ENCODE results near the gene NPM3.
A peak's percentile ranks its signal among the peaks of the same experiment; 100 is the strongest.

The NPM3 gene

DNA sequence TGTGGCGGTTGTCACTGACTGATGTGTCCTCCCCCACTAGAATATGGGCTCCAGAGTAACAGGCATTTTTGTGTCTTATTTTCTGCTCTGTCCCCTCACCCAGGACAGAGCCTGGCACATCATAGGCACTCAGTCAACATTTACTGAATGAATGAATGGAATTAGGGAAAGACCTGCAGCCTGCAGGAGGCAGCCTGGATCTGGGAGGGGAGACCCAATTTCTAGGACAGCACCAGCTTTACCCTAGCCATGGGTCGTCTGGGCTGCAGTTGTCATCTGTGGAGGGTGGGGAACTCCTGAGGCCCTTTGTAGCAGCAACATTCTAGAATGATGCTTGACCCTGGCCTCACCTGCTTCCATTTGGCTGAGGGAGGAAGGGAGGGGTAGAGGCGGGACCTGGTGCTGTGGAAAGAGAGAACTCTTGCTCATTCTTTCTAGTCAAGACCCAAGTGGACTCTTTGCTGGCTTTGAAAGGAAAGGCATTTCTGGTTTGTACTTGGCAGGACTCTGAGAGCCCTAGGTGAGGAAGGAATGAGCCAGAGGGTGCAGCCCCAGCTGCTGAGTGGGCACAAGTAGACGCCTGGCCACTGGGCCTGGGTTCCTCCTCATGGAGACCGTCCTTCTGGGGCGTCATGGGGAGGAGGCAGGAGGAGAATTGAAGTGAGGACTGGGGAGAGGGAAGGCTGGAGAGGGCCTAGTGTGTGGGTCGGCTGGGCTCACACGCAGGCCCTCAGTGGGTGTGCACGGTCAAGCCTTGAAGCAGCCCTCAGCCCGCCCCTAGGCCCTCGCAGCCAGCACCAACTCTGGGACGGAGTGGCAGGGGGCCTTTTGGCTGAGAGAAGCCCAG lies 16.3 kb downstream of the NPM3 start:
- Histone ChIP-seq H3K36me3 (replicated peaks in 1 of 2; ENCODE audit: control insufficient read depth in 2 of 2, insufficient read depth in 2 of 2, low read length in 2 of 2) (peaks cover 0 to 2% of the 10 kb centered on the region in 2 donors), H4K91ac (ENCODE audit: low read depth, low read length, poor library complexity) (no peak overlapping the region), H3K14ac (ENCODE audit: low read length) (no peak overlapping the region), H3K4me1 (ENCODE audit: control insufficient read depth in 2 of 2, insufficient read depth in 1 of 2, low read depth in 1 of 2, low read length in 2 of 2) (peaks cover 0 to 20% of the 10 kb centered on the region in 2 donors), H2BK12ac (ENCODE audit: low read length) (peak overlapping the region; percentile 98), H3K79me1 (ENCODE audit: low read depth, low read length) (peaks cover 4% of the 10 kb centered on the region), H2AFZ (ENCODE audit: low read length) (no peak overlapping the region), H2BK15ac (ENCODE audit: low read length) (peak overlapping the region; percentile 35), H2AK5ac (ENCODE audit: low read depth, low read length) (peak overlapping the region; percentile 88), H3K23ac (ENCODE audit: low read depth, low read length, poor library complexity) (no peak overlapping the region), H2BK120ac (ENCODE audit: low read depth, low read length) (peak overlapping the region; percentile 29), H3K27me3 (ENCODE audit: control insufficient read depth in 3 of 3, insufficient read depth in 3 of 3, low read depth in 1 of 3, low read length in 3 of 3) (peaks cover 0 to 96% (median 0%) of the 10 kb centered on the region in 3 experiments), H3K9me3 (replicated peaks in 1 of 2; ENCODE audit: control insufficient read depth in 2 of 2, insufficient read depth in 1 of 2, low read depth in 1 of 2, low read length in 2 of 2) (no peaks in the 10 kb centered on the region), H3K18ac (ENCODE audit: low read length) (peak overlapping the region; percentile 84), H3K4me2 (ENCODE audit: insufficient read depth, low read length, poor library complexity, severe bottlenecking) (no peak overlapping the region), H3K4me3 (ENCODE audit: low read length in 2 of 2) (no peak overlapping the region), H3K9ac (ENCODE audit: low read depth, low read length, poor library complexity) (no peak overlapping the region), H2BK5ac (ENCODE audit: low read length) (peak overlapping the region; percentile 27), H3K27ac (replicated peaks; ENCODE audit: low read length) (no peak overlapping the region), H3K4ac (ENCODE audit: low read length) (no peak overlapping the region), H4K8ac (ENCODE audit: low read depth, low read length) (no peak overlapping the region)
- no CpG with 5 or more reads among the region's 12 CpGs for WGBS, 2 donors (ENCODE audit: extremely low coverage in 2 of 2, insufficient read length in 2 of 2, insufficient replicate concordance in 1 of 2)
- DNase-seq (ENCODE audit: low spot score), result no peak

DNA sequence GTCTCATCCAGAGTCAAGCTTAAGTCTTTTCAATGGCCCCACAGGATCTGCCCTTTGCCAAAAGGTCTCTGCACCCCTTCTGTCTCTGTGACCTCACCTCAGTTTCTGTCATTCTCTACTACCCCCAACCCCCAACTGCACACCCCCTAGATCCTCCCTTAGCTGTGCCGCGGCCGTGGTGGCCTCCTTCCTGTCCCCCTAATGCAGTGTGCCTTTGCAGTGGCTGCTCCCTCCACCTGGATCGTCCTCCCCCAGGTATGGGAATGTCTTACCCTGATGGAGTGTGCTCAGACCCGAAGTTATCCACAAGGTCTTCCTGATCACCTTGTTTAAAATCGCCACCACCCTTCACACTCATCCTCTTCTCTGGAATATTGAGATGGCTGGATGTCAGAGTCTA lies 16.9 kb downstream of the NPM3 start:
- no peak overlapping the region for H2BK12ac ChIP-seq (ENCODE audit: low read length)
- no peak overlapping the region for H4K91ac ChIP-seq (ENCODE audit: low read depth, low read length, poor library complexity)
- no peak overlapping the region for H3K4me3 ChIP-seq (ENCODE audit: low read length in 2 of 2)
- no peak overlapping the region for H4K8ac ChIP-seq (ENCODE audit: low read depth, low read length)
- no peak overlapping the region for H3K23ac ChIP-seq (ENCODE audit: low read depth, low read length, poor library complexity)
- no CpG with 5 or more reads among the region's 6 CpGs for WGBS, 2 donors (ENCODE audit: extremely low coverage in 2 of 2, insufficient read length in 2 of 2, insufficient replicate concordance in 1 of 2)
- no peak overlapping the region for H2BK120ac ChIP-seq (ENCODE audit: low read depth, low read length)
- H3K18ac ChIP-seq (ENCODE audit: low read length), result peak overlapping the region; percentile 50
- H3K27ac ChIP-seq (replicated peaks; ENCODE audit: low read length), result no peak overlapping the region
- no peak overlapping the region for H2AFZ ChIP-seq (ENCODE audit: low read length)
- H3K9ac ChIP-seq (ENCODE audit: low read depth, low read length, poor library complexity), result no peak overlapping the region
- no peaks in the 10 kb centered on the region for H3K9me3 ChIP-seq (replicated peaks in 1 of 2; ENCODE audit: control insufficient read depth in 2 of 2, insufficient read depth in 1 of 2, low read depth in 1 of 2, low read length in 2 of 2)
- H3K4me1 ChIP-seq (ENCODE audit: control insufficient read depth in 2 of 2, insufficient read depth in 1 of 2, low read depth in 1 of 2, low read length in 2 of 2), result peaks cover 0 to 19% of the 10 kb centered on the region in 2 donors
- no peaks in the 10 kb centered on the region for H3K36me3 ChIP-seq (replicated peaks in 1 of 2; ENCODE audit: control insufficient read depth in 2 of 2, insufficient read depth in 2 of 2, low read length in 2 of 2)
- peak overlapping the region; percentile 58 for H2AK5ac ChIP-seq (ENCODE audit: low read depth, low read length)
- H3K4me2 ChIP-seq (ENCODE audit: insufficient read depth, low read length, poor library complexity, severe bottlenecking), result no peak overlapping the region
- H2BK15ac ChIP-seq (ENCODE audit: low read length), result no peak overlapping the region
- H3K14ac ChIP-seq (ENCODE audit: low read length), result no peak overlapping the region
- peaks cover 0 to 96% (median 0%) of the 10 kb centered on the region in 3 experiments for H3K27me3 ChIP-seq (ENCODE audit: control insufficient read depth in 3 of 3, insufficient read depth in 3 of 3, low read depth in 1 of 3, low read length in 3 of 3)
- no peak overlapping the region for H3K4ac ChIP-seq (ENCODE audit: low read length)
- DNase-seq (ENCODE audit: low spot score), result no peak
- peaks cover 2% of the 10 kb centered on the region for H3K79me1 ChIP-seq (ENCODE audit: low read depth, low read length)
- no peak overlapping the region for H2BK5ac ChIP-seq (ENCODE audit: low read length)

GRCh38 chr10:101763141-101763846 lies 20.0 kb downstream of the NPM3 start:
- no peak for DNase-seq (ENCODE audit: low spot score)
- Histone ChIP-seq H3K18ac (ENCODE audit: low read length) (peak overlapping the region; percentile 69), H3K4me2 (ENCODE audit: insufficient read depth, low read length, poor library complexity, severe bottlenecking) (no peak overlapping the region), H2BK12ac (ENCODE audit: low read length) (no peak overlapping the region), H3K9ac (ENCODE audit: low read depth, low read length, poor library complexity) (no peak overlapping the region), H4K91ac (ENCODE audit: low read depth, low read length, poor library complexity) (no peak overlapping the region), H4K8ac (ENCODE audit: low read depth, low read length) (no peak overlapping the region), H3K27me3 (ENCODE audit: control insufficient read depth in 3 of 3, insufficient read depth in 3 of 3, low read depth in 1 of 3, low read length in 3 of 3) (peaks cover 0 to 96% (median 0%) of the 10 kb centered on the region in 3 experiments), H2BK5ac (ENCODE audit: low read length) (peak overlapping the region; percentile 27), H3K4me1 (ENCODE audit: control insufficient read depth in 2 of 2, insufficient read depth in 1 of 2, low read depth in 1 of 2, low read length in 2 of 2) (peaks cover 0 to 25% of the 10 kb centered on the region in 2 donors), H3K23ac (ENCODE audit: low read depth, low read length, poor library complexity) (peak overlapping the region; percentile 12), H3K9me3 (replicated peaks in 1 of 2; ENCODE audit: control insufficient read depth in 2 of 2, insufficient read depth in 1 of 2, low read depth in 1 of 2, low read length in 2 of 2) (no peaks in the 10 kb centered on the region), H3K79me1 (ENCODE audit: low read depth, low read length) (no peaks in the 10 kb centered on the region), H2AFZ (ENCODE audit: low read length) (no peak overlapping the region), H2AK5ac (ENCODE audit: low read depth, low read length) (peak overlapping the region; percentile 47), H3K27ac (replicated peaks; ENCODE audit: low read length) (no peak overlapping the region), H3K14ac (ENCODE audit: low read length) (peak overlapping the region; percentile 5), H2BK15ac (ENCODE audit: low read length) (peak overlapping the region; percentile 33), H2BK120ac (ENCODE audit: low read depth, low read length) (no peak overlapping the region), H3K36me3 (replicated peaks in 1 of 2; ENCODE audit: control insufficient read depth in 2 of 2, insufficient read depth in 2 of 2, low read length in 2 of 2) (no peaks in the 10 kb centered on the region), H3K4ac (ENCODE audit: low read length) (peak overlapping the region; percentile 39), H3K4me3 (ENCODE audit: low read length in 2 of 2) (no peak overlapping the region)
- WGBS, 2 donors (ENCODE audit: extremely low coverage in 2 of 2, insufficient read length in 2 of 2, insufficient replicate concordance in 1 of 2), result no CpG with 5 or more reads among the region's 10 CpGs

- no peak overlapping the region for H3K14ac ChIP-seq (ENCODE audit: low read length)
- no peak for DNase-seq (ENCODE audit: low spot score)
- no peak overlapping the region for H3K4ac ChIP-seq (ENCODE audit: low read length)
- H4K8ac ChIP-seq (ENCODE audit: low read depth, low read length), result no peak overlapping the region
- H3K9me3 ChIP-seq (replicated peaks in 1 of 2; ENCODE audit: control insufficient read depth in 2 of 2, insufficient read depth in 1 of 2, low read depth in 1 of 2, low read length in 2 of 2), result no peaks in the 10 kb centered on the region
- no peak overlapping the region for H2BK120ac ChIP-seq (ENCODE audit: low read depth, low read length)
- H2AFZ ChIP-seq (ENCODE audit: low read length), result no peak overlapping the region
- peak overlapping the region; percentile 5 for H3K9ac ChIP-seq (ENCODE audit: low read depth, low read length, poor library complexity)
- no peak overlapping the region for H4K91ac ChIP-seq (ENCODE audit: low read depth, low read length, poor library complexity)
- H3K4me1 ChIP-seq (ENCODE audit: control insufficient read depth in 2 of 2, insufficient read depth in 1 of 2, low read depth in 1 of 2, low read length in 2 of 2), result peaks cover 0 to 20% of the 10 kb centered on the region in 2 donors
- H3K27me3 ChIP-seq (ENCODE audit: control insufficient read depth in 3 of 3, insufficient read depth in 3 of 3, low read depth in 1 of 3, low read length in 3 of 3), result peaks cover 0 to 96% (median 0%) of the 10 kb centered on the region in 3 experiments
- no CpG with 5 or more reads among the region's 5 CpGs for WGBS, 2 donors (ENCODE audit: extremely low coverage in 2 of 2, insufficient read length in 2 of 2, insufficient replicate concordance in 1 of 2)
- H3K4me3 ChIP-seq (ENCODE audit: low read length in 2 of 2), result no peak overlapping the region
- H2BK5ac ChIP-seq (ENCODE audit: low read length), result peak overlapping the region; percentile 27
- peak overlapping the region; percentile 33 for H2BK15ac ChIP-seq (ENCODE audit: low read length)
- H3K27ac ChIP-seq (replicated peaks; ENCODE audit: low read length), result no peak overlapping the region
- no peaks in the 10 kb centered on the region for H3K36me3 ChIP-seq (replicated peaks in 1 of 2; ENCODE audit: control insufficient read depth in 2 of 2, insufficient read depth in 2 of 2, low read length in 2 of 2)
- H2AK5ac ChIP-seq (ENCODE audit: low read depth, low read length), result peak overlapping the region; percentile 47
- peak overlapping the region; percentile 32 for H3K18ac ChIP-seq (ENCODE audit: low read length)
- H3K23ac ChIP-seq (ENCODE audit: low read depth, low read length, poor library complexity), result peak overlapping the region; percentile 12
- H2BK12ac ChIP-seq (ENCODE audit: low read length), result no peak overlapping the region
- no peak overlapping the region for H3K4me2 ChIP-seq (ENCODE audit: insufficient read depth, low read length, poor library complexity, severe bottlenecking)
- no peaks in the 10 kb centered on the region for H3K79me1 ChIP-seq (ENCODE audit: low read depth, low read length)
These were observed 20.5 kb downstream of the NPM3 start for GRCh38 chr10:101762736-101763135.
